Mucosa of stomach (tissue), 1 donor: Measurements from ENCODE around the gene E2F1.

Source experiments
- H3K27me3 ChIP-seq: one replicate; pipeline ENCODE4 v1.7.0; 2013; ENCODE audit warnings: mild to moderate bottlenecking, low read length; ENCODE audit not compliant: control insufficient read depth, insufficient read depth
- H3K36me3 ChIP-seq: one replicate; pipeline ENCODE4 v1.7.0; 2013; ENCODE audit warnings: low read length; ENCODE audit not compliant: control insufficient read depth, insufficient read depth
- H3K4me1 ChIP-seq: one replicate; pipeline ENCODE4 v1.7.0; 2013; ENCODE audit warnings: mild to moderate bottlenecking, low read length; ENCODE audit not compliant: control insufficient read depth, insufficient read depth
- H3K4me3 ChIP-seq: one replicate; pipeline ENCODE4 v1.7.0; 2013; ENCODE audit warnings: low read length
- H3K9ac ChIP-seq: one replicate; pipeline ENCODE4 v1.7.0; 2013; ENCODE audit warnings: mild to moderate bottlenecking, low read length, moderate library complexity
- H3K9me3 ChIP-seq: one replicate; pipeline ENCODE4 v1.7.0; 2013; ENCODE audit warnings: mild to moderate bottlenecking, low read length, moderate library complexity; ENCODE audit not compliant: control insufficient read depth
- donor health status: Pancreatic carcinoma.

The E2F1 gene

DNA sequence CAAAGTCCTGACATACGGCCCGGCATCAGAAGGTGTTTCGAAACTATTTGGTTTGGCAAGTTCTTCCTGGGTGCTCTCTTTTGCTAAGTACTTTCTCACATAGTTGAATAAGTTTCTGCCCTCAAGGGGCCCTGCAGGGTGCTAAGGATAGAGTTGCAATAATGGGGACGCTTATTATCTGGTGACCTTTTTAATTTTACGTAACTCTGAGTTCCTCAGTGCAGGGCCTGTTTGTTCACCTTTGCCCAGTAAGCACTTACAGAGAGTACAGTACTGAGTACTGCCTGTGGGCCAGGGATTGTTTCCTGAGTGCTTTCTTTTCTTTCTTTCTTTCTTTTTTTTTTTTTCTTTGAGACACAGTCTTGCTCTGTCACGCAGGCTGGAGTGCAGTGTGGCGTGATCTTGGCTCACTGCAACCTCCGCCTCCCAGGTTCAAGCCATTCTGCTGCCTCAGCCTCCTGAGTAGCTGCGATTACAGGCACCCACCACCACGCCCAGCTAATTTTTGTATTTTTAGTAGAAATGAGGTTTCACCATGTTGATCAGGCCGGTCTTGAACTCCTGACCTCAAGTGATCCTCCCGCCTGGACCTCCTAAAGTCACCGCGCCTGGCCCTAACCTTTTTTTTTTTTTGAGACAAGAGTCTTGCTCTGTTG is 38.4 kb upstream of the E2F1 start:
- Histone ChIP-seq H3K9me3 (no peaks in the 10 kb centered on the region), H3K27me3 (no peaks in the 10 kb centered on the region), H3K9ac (no peak overlapping the region), H3K36me3 (no peaks in the 10 kb centered on the region), H3K4me3 (no peak overlapping the region), H3K4me1 (peaks cover 2% of the 10 kb centered on the region)

DNA sequence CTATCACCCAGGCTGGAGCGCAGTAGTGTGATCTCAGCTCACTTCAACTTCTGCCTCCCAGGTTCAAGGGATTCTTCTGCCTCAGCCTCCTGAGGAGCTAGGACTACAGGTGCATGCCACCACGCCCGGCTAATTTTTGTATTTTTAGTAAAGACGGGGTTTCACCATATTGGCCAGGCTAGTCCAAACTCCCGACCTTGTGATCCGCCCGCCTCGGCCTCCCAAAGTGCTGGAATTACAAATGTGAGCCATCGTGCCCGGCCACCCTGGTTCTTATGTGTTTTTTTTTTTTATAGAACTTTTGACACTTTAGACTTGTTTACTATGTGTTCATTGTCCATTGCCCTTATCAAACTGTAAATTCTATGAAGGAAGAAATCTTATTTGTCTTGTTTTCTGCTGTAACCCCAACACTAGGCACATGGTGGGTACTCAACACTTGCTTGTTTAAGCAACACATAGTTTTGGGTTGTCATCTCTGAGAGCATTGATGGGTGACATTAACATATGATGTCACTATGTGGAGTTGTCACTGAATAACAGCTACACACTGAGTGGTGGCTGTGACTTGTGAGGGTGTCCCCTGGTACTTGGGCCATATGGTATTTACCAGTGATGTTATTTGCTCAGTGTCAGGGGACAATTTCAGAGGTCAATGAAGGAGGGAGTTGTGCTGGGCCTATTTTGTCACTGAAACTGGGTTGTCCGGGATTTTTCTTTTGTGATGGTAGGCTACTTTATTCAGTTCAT is 35.4 kb upstream of the E2F1 start:
- Histone ChIP-seq H3K9me3 (no peaks in the 10 kb centered on the region), H3K4me3 (no peak overlapping the region), H3K4me1 (peaks cover 8% of the 10 kb centered on the region), H3K36me3 (no peaks in the 10 kb centered on the region), H3K9ac (no peak overlapping the region), H3K27me3 (no peaks in the 10 kb centered on the region)

DNA sequence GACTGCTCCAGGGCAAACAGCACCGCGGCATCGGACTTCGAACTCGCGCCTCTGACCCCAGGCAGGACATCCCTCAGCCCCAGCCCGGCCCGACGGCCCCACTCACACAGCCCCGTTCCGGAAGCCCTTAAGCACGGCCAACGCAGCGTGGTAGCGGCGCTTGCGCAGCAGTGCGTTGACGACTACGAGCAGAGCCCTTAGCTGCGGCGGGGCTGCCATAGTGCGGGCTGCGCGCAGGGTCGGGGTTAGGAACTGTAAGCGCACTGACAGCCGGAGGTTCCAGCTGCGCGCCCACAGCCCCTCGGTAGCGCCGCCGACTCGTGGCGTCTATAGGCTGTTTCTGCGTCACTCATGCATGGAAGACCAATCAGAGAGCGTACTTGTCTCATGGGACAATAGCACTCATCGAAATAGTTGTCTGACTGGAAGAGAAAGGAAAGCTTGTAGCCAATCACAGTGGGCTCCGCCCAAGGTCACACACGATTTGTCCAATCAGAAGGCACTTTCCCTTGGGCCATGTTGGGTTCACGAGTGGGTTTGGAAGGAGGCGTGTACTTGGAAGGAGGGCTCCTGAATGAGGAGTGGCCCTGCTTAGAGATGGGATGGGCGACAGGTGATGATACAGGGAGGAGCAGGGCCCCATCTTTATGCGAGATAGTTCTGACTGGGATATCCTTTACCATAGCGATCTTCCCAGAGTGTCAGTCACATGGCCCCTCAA is 34.0 kb upstream of the E2F1 start, which contains the start of gene PXMP4:
TSS of gene PXMP4 (minus strand) at position 322 of the 721 bp plus-strand sequence. CDS start at position 219, 103 bp downstream.
- H3K27me3 ChIP-seq: no peaks in the 10 kb centered on the region
- peak within 1 kb of the TSS; percentile 70 for H3K9ac ChIP-seq
- H3K4me1 ChIP-seq: peaks cover 8% of the 10 kb centered on the region
- H3K4me3 ChIP-seq: peak within 1 kb of the TSS; percentile 58
- no peaks in the 10 kb centered on the region for H3K36me3 ChIP-seq
- H3K9me3 ChIP-seq: no peaks in the 10 kb centered on the region

DNA sequence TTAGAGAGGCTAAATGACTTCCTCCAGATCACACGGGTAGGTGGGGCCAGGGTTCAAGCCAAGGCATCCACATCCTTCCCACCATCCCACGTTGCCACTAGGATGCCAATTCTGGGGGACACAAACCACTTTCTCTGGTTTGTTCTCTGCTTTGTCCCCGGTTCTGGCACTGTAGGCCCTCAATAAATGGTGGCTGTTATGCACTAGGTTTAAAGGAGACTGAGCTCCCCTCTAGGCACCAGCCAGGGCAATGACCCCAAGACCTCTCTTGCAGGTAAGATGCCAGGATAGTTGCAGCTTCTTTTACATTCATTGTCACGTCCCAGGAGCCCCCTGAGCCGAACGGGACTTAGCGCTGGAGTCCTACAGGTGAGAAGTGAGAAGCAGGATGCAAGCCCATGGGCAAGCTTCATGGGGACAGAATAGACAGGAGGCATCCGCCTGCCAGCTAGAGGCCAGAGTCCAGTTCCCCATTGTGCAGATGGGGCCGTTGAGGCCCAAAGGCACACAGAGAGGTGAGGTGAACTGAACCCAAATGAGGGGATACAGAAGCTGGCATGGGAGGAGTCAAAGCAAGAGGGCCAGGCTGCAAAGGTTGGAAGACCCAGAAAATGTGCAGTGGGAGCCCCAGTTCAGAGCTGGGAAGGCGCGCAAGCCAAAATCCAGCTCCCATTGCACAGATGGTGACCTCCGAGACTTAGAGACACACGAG is 33.2 kb upstream of the E2F1 start:
- Histone ChIP-seq H3K9me3 (no peaks in the 10 kb centered on the region), H3K27me3 (no peaks in the 10 kb centered on the region), H3K4me3 (peak overlapping the region; percentile 58)

DNA sequence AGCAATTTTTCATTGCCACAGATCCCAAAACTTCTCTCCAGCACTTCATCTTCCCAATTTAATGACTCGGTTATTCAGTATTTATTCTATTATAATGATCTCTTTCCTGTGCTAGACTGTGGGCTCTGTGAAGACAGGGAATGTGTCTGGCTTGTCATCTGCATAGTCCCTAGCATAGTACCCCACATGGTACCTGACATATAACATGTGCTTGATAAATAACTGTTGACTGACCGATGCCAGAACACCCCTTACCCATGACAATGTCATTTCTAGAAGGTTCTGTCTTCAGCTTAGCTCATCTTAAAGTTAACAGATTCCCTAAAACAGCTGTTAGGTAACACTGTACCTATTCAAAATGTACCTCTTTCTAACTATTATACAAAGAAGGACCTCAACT is 30.3 kb upstream of the E2F1 start:
- H3K4me1 ChIP-seq: peaks cover 9% of the 10 kb centered on the region
- no peaks in the 10 kb centered on the region for H3K9me3 ChIP-seq
- H3K9ac ChIP-seq: no peak overlapping the region
- H3K27me3 ChIP-seq: no peaks in the 10 kb centered on the region
- H3K36me3 ChIP-seq: no peaks in the 10 kb centered on the region
- no peak overlapping the region for H3K4me3 ChIP-seq

More for the DNA sequence above, 33.2 kb upstream of the E2F1 start:
- Histone ChIP-seq H3K9ac (peak overlapping the region; percentile 70), H3K36me3 (no peaks in the 10 kb centered on the region), H3K4me1 (peaks cover 8% of the 10 kb centered on the region)

DNA sequence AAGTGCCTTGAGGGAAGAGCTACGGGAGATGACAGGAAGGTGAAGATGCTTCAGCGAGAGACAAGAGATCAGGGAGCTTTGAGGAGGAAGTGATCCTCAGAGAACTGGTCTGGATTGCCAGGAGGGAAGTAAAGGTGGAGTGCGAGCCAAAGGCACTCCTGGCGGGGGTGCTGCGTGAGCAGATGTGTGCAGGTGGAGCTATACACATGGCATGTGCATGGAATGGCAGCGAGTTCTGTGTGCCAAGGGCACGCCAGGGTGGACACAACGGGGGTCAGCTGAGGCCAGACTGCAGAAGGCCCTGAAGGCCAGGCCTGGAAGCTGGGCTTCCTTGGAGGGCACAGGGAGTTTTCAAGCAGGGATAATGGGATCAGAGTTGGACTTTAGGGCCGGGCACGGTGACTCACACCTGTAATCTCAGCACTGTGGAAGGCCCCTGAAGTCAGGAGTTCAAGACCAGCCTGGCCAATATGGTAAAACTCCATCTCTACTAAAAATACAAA is 27.7 kb upstream of the E2F1 start:
- H3K9me3 ChIP-seq: no peaks in the 10 kb centered on the region
- no peak overlapping the region for H3K9ac ChIP-seq
- no peaks in the 10 kb centered on the region for H3K36me3 ChIP-seq
- H3K4me1 ChIP-seq: peaks cover 21% of the 10 kb centered on the region
- H3K27me3 ChIP-seq: no peaks in the 10 kb centered on the region
- H3K4me3 ChIP-seq: no peak overlapping the region

DNA sequence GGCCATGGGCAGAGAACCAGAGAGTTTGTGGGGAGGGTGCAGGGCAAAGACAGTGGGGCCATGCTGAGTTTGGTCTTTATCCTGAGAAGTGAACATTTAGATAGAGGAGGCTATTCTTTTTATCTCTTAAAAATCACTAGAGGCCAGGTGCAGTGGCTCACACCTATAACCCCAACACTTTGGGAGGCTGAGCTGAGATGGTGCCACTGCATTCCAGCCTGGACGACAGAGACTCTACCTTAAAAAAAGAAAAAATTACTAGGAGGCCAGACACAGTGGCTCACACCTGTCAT is 25.2 kb upstream of the E2F1 start:
- no peaks in the 10 kb centered on the region for H3K27me3 ChIP-seq
- no peaks in the 10 kb centered on the region for H3K36me3 ChIP-seq
- peaks cover 21% of the 10 kb centered on the region for H3K4me1 ChIP-seq

DNA sequence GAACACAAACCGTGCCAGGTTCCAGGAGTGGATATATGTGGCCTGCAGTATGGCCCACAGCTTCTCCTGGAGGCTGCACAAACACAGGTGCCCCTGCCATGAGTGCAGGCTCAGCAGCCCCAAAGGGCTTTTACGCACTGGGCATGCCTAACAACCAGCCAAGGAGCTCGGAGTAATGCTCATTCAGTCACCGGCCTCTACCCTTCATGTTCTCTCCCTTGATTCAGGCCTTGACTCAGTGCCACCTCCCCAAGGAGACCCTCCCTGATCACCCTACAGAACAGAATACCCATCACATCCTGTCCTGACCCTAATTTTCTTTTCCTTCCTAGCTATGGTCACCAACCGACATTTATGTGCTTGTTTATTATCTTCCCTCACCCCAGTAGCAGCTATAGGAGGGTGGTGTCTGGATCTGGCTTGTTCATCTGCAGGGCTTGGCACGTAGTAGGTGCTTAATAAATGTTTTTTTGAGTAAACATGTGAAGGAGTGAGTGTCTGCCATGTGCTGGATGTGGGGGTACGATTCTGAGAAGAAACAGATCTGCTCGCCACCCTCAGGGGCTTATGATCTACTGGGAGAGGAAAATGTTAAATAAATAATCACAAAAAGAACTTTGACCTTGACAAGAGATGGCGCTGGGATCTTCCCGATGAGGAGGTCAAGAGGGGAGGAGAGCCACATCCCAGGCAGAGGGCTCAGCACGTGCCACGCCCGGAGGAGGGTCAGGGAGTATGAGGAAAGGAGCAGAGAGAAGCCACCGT is 24.7 kb upstream of the E2F1 start:
- H3K9me3 ChIP-seq: no peaks in the 10 kb centered on the region
- no peaks in the 10 kb centered on the region for H3K36me3 ChIP-seq

More for the DNA sequence above, 25.2 kb upstream of the E2F1 start:
- H3K4me3 ChIP-seq: no peak overlapping the region
- no peak overlapping the region for H3K9ac ChIP-seq
- H3K9me3 ChIP-seq: no peaks in the 10 kb centered on the region

DNA sequence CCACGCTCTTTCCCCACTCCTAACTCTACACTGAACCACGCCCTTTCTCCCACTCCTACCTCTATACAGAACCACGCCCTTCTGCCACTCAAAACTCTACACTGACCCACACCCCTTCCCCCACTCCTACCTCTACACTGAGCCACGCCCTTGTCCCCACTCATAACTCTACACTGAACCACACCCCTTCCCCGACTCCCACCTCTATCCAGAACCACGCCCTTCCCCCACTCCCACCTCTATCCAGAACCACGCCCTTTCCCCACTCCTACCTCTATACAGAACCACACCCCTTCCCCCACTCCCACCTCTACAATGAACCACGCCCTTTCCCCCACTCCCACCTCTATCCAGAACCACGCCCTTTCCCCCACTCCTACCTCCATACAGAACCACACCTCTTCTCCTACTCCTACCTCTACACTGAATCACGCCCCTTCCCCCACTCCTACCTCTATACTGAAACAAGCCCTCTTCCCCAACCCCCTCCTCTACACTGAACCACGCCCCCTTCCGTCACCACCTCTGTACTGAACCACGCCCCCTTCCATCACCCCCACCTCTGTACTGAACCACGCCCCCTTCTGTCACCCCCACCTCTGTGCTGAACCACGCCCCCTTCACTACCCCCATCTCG is 23.8 kb upstream of the E2F1 start:
- Histone ChIP-seq H3K9me3 (no peaks in the 10 kb centered on the region), H3K36me3 (no peaks in the 10 kb centered on the region), H3K27me3 (no peaks in the 10 kb centered on the region), H3K4me3 (no peak overlapping the region), H3K9ac (no peak overlapping the region), H3K4me1 (peaks cover 21% of the 10 kb centered on the region)

More for the DNA sequence above, 24.7 kb upstream of the E2F1 start:
- Histone ChIP-seq H3K4me1 (peaks cover 21% of the 10 kb centered on the region), H3K9ac (no peak overlapping the region), H3K27me3 (no peaks in the 10 kb centered on the region), H3K4me3 (no peak overlapping the region)

DNA sequence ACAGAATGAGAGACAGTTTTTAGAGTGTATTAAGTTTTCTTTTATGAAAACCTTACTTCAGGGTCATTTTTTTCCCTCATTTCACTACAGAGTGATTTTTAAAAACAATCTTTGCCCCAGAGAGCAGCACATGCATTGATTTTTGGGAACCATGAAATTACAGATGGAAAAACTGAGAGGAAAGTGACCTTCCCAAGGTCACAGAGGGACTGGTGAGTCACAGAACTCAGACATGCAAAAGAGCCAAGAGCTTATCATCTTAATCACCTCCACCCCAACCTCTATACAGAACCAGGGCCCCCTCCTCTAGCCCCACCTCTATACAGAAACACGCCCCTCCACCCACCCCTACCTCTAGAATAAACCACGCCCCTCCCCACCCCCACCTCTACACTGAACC is 23.2 kb upstream of the E2F1 start:
- H3K9ac ChIP-seq: no peak overlapping the region
- no peaks in the 10 kb centered on the region for H3K9me3 ChIP-seq
- H3K36me3 ChIP-seq: no peaks in the 10 kb centered on the region
- H3K4me1 ChIP-seq: peaks cover 21% of the 10 kb centered on the region
- no peak overlapping the region for H3K4me3 ChIP-seq
- H3K27me3 ChIP-seq: no peaks in the 10 kb centered on the region

DNA sequence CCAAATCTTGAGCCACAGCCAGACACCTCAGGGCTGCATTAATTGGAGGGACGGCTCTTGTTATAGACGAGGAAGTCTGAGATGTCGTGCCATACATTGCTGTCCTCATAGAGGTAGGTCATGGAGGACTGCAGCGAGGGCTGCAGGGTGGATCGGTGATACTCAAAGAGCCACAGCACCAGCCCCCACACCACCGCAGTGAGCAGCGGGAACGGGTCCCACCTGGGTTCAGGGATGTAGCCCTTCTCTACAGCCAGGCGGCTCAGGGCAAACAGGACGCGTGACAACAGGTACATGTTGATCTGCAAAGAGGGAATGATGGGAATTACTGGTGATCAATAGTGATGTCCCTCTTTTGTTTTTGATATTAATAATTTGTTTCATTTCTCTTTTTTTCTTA is 21.5 kb upstream of the E2F1 start:
- Histone ChIP-seq H3K9me3 (no peaks in the 10 kb centered on the region), H3K36me3 (no peaks in the 10 kb centered on the region), H3K9ac (no peak overlapping the region), H3K4me3 (no peak overlapping the region), H3K4me1 (peaks cover 21% of the 10 kb centered on the region), H3K27me3 (no peaks in the 10 kb centered on the region)
